Ovary (tissue), 9 donors: ENCODE results near the gene ITIH2. TPM values are rescaled to one million over a fixed set of nuclear protein-coding genes. Genes with fewer than 3 reads are reported as not detected.

Source experiments
- DNase-seq, 5 donors: peaks; one replicate each; pipeline ENCODE4 v3.0.0-alpha.2; 2019 to 2020
- H3K27ac ChIP-seq, 2 donors: fragments of 200-600 bp; one replicate each; pipeline versions ENCODE4 v1.5.1 to v1.8.0; 2019 to 2022
- H3K27me3 ChIP-seq: fragments of 200-600 bp; one replicate; pipeline ENCODE4 v1.8.0; 2022
- H3K36me3 ChIP-seq: fragments of 200-600 bp; sonication (generic); one replicate; pipeline ENCODE4 v1.5.1; 2019
- H3K4me1 ChIP-seq: one replicate; pipeline ENCODE4 v1.8.1; 2013; ENCODE audit warnings: mild to moderate bottlenecking, moderate library complexity; ENCODE audit not compliant: insufficient read depth
- H3K4me3 ChIP-seq: fragments of 200-600 bp; sonication (generic); one replicate; pipeline ENCODE4 v1.5.1; 2017
- H3K9me3 ChIP-seq, 2 donors: fragments of 200-600 bp in 1 of 2; sonication (generic) in 1 of 2; one replicate each; pipeline versions ENCODE4 v1.5.1 to v1.8.1; 2013 to 2019; ENCODE audit warnings: mild to moderate bottlenecking in 1 of 2, moderate library complexity in 1 of 2
- CTCF ChIP-seq, 3 donors: fragments of 450-650 bp in 2 of 3; fragments of 200-600 bp in 1 of 3; IDR thresholded peaks; one replicate each; pipeline versions ENCODE4 v1.5.1 to v1.8.0; 2016 to 2022; ENCODE audit warnings: antibody characterized with exemption in 3 of 3, mild to moderate bottlenecking in 1 of 3
- EP300 ChIP-seq: sonication (generic); formaldehyde crosslinking; IDR thresholded peaks from one replicate; pipeline ENCODE4 v1.6.1; 2017; ENCODE audit warnings: antibody characterized with exemption
- POLR2A ChIP-seq: fragments of 450-650 bp; IDR thresholded peaks from one replicate; pipeline ENCODE4 v1.6.1; 2017; ENCODE audit warnings: antibody characterized with exemption, mild to moderate bottlenecking, moderate library complexity
- WGBS, 3 donors: extraction: QIAGEN DNeasy Blood & Tissue Kit in 1 of 3; methylation state at CpG; one replicate each; pipeline versions ENCODE4 v1.1.5 to v1.1.7; 2013 to 2017; 5-methylcytosine and 5-hydroxymethylcytosine counted together
- intact Hi-C, 4 donors: fragments of 100-400 bp; cut with DNase I; formaldehyde crosslinking; loops; one replicate each; pipeline versions ENCODE4 v1.11.0 to v1.15.1; 2022 to 2023
- polyA plus RNA-seq, 2 donors: library from polyadenylated mRNA; stranded (reverse); fragments of 200-250 nt in 1 of 2; fragments of 350-450 nt in 1 of 2; fragmentation: Illumina TruSeq in 1 of 2; extraction: RNeasy Lipid Tissue Mini Kit (QIAGEN cat#74804) in 1 of 2; gene quantifications; one replicate each; pipeline ENCODE4 v1.2.3, GENCODE V29; 2013 to 2014
- total RNA-seq, 7 donors: library from RNA; depleted of rRNA in 2 of 7; stranded (reverse); fragments of >200 nt in 2 of 7; fragmentation: NEBNext Ultra II Directional in 3 of 7; extraction: Animal tissue kit (Norgen Biotek cat#: 25700) in 3 of 7; gene quantifications; one replicate each; pipeline versions ENCODE4 v1.1.0 to v1.2.4, GENCODE V29; 2016 to 2023
- donor health status: DM: no; HTN: no; CAD: no; lungs with moderate emphysema.
- donor health status: DM: no; HTN: no; CAD: no.
- donor health status: Bipolar disorder and iron deficiency.
- donor health status: DM: yes; HTN: yes; CAD: no.
- donor health status: DM: no; HTN: no; CAD: no.
- donor health status: DM: yes; HTN: yes; CAD: no.

Gene ITIH2
- total and polyA plus RNA-seq, 9 donors = 0.02 to 1.2 (median 0.22) TPM; not detected in 4

GRCh38 chr10:7696545-7696944 lies 6.6 kb upstream of the ITIH2 start:
- no peak for DNase-seq
- H3K27me3 ChIP-seq = no peaks in the 10 kb centered on the region
- no peaks in the 10 kb centered on the region for H3K9me3 ChIP-seq
- no peak overlapping the region for H3K27ac ChIP-seq
- H3K4me1 ChIP-seq = no peaks in the 10 kb centered on the region
- intact Hi-C loops = no loop called here
- H3K4me3 ChIP-seq = no peak overlapping the region
- H3K36me3 ChIP-seq = no peaks in the 10 kb centered on the region
- TF ChIP-seq POLR2A (no peak), EP300 (no peak), CTCF (IDR thresholded peaks at IDR 0.05) (no peak)
- WGBS, 3 donors = 66 to 72% (median 68%) methylated on average over 3 of the region's 3 CpGs

DNA sequence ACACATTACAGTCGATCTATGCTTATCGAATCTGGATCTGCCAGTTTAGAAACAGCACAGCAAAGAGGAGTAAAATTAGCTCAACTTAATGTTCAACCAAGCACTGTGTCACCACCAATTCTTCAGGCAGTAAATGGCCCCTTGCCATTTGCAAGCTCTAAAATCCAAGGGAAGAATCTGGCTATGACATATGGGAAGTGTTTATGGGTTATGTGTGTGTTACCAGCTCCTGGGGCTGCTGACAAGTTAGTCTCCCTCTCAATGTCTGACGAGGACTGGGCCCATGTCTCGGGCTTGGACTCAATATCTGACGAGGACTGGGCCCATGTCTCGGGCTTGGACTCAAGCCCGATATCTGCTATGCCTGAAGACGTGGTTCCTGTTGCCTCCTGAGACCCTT lies 5.7 kb upstream of the ITIH2 start:
- Histone ChIP-seq H3K27ac (no peak overlapping the region), H3K4me1 (no peaks in the 10 kb centered on the region), H3K4me3 (no peak overlapping the region), H3K27me3 (no peaks in the 10 kb centered on the region), H3K9me3 (no peaks in the 10 kb centered on the region), H3K36me3 (no peaks in the 10 kb centered on the region)
- 81 to 86% (median 85%) methylated on average over 8 of the region's 8 CpGs for WGBS, 3 donors
- no peak for TF ChIP-seq POLR2A
- no peak for TF ChIP-seq EP300
- intact Hi-C loops = no loop called here
- no peak for DNase-seq

DNA sequence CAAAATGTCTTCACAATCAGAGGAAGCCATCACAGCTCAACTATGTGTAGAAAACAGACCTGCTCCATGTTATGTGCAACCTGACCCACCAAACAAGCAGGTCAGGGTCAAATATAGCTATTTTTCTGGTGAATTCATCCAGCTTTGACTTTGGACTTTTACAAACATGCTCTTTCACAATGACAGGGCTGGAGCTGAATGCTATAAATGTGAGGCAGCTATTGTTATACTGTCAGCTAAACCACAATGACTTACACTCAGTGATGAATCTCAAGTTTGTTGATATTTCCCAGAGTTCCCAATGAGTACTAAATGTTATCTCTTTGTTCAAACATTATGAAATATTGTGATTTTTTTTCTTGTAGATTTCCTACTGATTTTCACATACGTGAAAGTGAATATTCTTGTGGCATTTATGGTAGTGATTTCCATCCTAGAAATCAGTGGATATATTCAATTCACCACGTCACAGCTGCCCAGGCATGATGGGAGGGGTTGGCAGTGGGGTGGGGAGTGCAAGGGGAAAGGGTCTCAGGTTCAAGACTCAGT lies 2.5 kb upstream of the ITIH2 start:
- Histone ChIP-seq H3K4me3 (no peak overlapping the region), H3K9me3 (no peaks in the 10 kb centered on the region), H3K4me1 (no peaks in the 10 kb centered on the region), H3K27ac (no peak overlapping the region), H3K27me3 (no peaks in the 10 kb centered on the region), H3K36me3 (no peaks in the 10 kb centered on the region)
- DNase-seq = no peak
- 47 to 54% (median 49%) methylated on average over 2 of the region's 2 CpGs for WGBS, 3 donors
- intact Hi-C loops = no loop called here
- TF ChIP-seq CTCF (IDR thresholded peaks at IDR 0.05) (no peak), EP300 (no peak), POLR2A (no peak)

GRCh38 chr10:7701158-7701742 lies 1.9 kb upstream of the ITIH2 start:
- WGBS, 3 donors = 78 to 90% (median 86%) methylated on average over 8 of the region's 8 CpGs
- no peak overlapping the region for H3K27ac ChIP-seq
- TF ChIP-seq EP300 (no peak), POLR2A (no peak), CTCF (IDR thresholded peaks at IDR 0.05) (no peak)
- intact Hi-C loops = no loop called here
- no peaks in the 10 kb centered on the region for H3K4me1 ChIP-seq
- DNase-seq = no peak
- H3K27me3 ChIP-seq = no peaks in the 10 kb centered on the region
- no peak overlapping the region for H3K4me3 ChIP-seq
- no peaks in the 10 kb centered on the region for H3K9me3 ChIP-seq
- H3K36me3 ChIP-seq = no peaks in the 10 kb centered on the region

GRCh38 chr10:7702288-7702812 lies 766 bp upstream of the ITIH2 start:
- intact Hi-C loops = no loop called here
- DNase-seq = no peak
- no peaks in the 10 kb centered on the region for H3K9me3 ChIP-seq
- 72 to 78% (median 76%) methylated on average over 4 of the region's 4 CpGs for WGBS, 3 donors
- H3K36me3 ChIP-seq = no peaks in the 10 kb centered on the region
- H3K4me3 ChIP-seq = no peak overlapping the region
- TF ChIP-seq POLR2A = no peak
- no peak for TF ChIP-seq EP300
- no peak for TF ChIP-seq CTCF (IDR thresholded peaks at IDR 0.05)
- H3K4me1 ChIP-seq = no peaks in the 10 kb centered on the region
- H3K27ac ChIP-seq = no peak overlapping the region
- H3K27me3 ChIP-seq = no peaks in the 10 kb centered on the region
